ENCODE results near the gene EMC10.
A peak's percentile ranks its signal among the peaks of the same experiment; 100 is the strongest.
"Not testable (repeated sequence)": the region's sequence is repeated elsewhere in the genome, so short reads cannot be mapped to it uniquely, and the experiment has no call there.

EMC10 gene

DNA sequence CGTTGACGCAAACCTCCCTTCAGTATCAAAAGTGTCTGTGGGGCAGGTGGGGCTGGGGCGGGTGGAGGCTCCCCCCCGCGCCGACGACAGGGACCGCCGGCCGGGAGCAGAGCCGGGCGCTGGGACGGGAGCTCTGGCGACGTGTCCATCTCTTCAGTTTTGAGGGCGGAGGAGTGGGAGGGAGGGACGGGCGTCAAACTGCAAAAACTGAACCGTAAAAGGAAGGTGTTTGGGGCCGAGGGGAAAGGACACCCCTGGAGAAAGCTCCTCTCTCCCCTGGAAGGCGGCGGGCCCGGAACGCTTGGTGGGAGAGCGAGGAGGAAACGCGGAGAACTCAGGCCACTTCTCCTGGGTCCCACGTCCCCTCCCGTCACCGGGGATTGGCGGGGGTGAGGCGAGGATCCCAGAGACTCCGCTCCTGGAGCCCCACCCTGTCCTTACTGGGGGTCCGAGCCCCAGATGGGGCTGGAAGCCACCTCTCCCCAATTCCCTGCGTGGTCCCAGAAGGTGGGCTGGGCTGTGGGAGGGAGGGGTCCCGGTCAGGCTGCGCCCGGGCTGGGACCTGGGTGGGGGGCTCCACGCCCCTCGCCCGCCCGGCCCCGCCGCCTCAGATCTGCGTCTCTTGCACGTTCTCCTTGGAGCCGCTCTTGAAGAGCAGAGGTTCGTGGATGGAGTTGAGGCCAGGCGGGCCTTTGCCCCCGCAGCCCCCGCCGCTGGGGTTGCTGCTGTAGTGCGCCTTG is 40.8 kb downstream of the EMC10 start:
- no peak for DNase-seq

DNA sequence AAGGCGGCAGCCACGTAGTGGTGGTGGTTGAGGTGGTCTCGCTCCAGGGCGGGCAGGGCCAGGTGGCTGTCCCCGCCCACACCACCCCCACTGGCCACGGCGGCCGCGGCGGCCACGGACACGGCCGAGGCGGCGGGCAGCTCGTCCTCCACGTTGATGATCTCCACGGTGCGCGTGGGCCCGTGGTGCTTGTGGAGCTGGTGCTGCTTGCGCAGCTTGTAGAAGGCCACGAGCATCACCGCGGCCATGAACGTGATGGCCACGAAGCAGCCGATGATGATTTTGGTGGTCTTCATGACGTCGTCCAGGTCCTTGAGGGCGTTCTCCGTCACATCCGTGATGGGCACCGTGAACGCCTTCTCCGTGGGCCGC is 41.4 kb downstream of the EMC10 start:
- DNase-seq: no peak

DNA sequence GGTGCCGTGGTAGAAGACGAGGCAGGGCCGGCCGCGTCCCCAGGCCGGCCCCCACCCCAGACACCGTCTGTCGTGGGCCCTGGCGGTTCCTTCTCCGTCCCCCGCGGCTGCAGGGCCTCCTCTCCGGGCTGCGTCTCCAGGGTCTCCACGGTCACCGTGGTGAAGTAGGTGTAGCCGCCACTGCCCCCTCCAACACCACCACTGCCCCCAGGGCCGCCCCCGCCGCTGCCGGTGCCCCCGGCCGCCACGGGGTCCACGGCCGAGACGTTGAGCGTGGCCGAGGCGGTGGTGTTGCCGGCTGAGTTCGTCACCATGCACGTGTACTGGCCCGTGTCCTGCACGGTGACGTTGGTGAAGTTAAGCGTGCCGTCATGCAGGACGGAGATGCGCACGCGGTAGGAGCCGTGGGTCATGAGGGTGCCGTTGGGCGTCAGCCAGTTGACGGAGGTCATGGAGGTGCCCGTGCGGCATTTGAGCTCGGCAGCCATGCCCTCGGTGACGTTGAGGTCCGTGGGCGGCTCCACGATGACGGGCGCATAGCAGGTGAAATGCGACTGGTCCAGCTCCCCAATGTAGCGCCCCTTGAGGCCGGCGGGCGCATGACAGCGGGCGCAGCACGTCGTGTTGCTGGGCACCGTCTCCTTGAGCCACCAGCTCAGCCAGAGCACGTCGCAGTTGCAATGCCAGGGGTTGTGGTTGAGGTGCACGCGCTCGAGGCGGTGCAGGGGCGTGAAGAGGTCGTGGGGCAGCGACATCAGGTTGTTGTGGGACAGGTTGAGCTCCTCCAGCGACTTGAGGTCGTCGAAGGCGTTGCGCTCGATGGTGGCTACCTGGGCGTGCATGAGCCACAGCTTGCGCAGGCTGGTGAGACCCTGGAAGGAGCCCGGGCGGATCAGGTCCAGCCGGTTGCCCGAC is 42.0 kb downstream of the EMC10 start:
- no peak for DNase-seq

DNA sequence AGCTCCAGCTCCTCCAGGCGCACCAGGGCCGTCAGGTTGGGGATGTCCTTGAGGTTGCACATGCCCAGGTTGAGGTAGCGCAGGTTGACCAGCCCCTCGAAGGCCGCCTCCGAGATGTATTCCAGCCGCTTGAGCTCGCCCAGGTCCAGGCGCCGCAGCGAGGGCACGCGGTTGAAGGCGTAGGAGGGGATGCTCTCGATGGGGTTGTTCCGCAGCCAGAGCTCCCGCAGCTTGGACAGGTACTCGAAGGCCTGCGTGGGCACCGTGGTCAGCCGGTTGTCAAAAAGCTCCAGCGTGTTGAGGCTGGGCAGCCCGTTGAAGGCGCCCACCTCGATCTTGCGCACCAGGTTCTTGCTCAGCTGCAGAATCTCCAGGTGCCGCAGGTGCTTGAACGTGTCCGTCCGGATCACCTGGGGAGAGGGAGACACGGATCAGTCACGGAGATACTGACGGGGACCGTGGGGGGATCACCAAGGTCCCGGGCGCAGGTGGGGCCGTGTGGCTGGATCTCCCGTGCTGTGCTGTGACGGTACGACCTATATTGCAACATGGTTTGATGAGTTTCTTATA is 42.8 kb downstream of the EMC10 start:
- DNase-seq: no peak

DNA sequence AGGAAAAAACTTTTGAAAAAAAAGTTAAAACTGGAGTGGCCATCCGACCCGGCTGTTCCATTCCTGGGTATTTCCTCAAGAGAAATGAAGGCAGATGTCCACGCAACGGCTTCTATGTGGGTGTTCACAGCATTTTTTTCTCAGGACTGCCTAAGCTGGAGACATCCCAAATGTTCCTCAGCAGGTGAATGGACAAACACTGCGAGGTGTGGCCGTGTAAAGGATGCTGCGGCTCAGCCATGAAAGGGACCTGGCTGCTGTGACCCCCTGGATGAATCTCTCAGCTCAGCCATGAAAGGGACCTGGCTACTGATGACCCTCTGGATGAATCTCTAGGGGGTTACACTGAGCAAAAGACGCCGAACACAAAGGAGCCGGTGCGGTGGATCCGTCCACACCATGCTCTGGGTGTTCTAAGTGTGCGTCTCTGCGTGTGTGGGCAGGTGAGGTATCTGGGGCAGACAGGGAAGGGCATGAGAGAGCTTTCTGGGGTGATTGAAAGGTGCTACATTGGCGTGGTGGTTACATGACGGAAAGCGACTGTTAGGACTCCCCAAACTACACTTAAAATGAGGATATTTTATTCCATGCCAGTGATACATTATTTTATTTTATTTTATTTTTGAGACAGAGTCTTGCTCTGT is 44.6 kb downstream of the EMC10 start:
- DNase-seq: no peak

DNA sequence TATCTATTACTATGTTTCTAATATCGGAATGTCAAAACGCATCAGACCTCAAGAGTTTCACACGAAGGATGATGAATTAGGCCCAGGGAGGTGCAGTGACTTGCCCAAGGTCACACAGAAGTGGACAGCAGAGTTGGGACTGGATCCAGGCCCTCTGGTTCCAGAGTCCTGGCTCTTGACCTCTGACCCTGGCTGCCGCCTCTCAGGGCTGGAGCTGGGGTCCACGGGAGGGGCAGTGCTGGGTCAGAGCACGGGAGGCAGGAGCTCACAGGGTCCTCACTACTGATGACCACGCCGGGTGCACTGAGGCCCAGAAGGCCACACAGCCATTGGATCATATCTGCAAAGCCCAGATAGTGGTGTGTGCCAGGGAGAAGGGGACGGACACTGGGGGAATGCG is 46.6 kb downstream of the EMC10 start:
- DNase-seq: no peak

DNA sequence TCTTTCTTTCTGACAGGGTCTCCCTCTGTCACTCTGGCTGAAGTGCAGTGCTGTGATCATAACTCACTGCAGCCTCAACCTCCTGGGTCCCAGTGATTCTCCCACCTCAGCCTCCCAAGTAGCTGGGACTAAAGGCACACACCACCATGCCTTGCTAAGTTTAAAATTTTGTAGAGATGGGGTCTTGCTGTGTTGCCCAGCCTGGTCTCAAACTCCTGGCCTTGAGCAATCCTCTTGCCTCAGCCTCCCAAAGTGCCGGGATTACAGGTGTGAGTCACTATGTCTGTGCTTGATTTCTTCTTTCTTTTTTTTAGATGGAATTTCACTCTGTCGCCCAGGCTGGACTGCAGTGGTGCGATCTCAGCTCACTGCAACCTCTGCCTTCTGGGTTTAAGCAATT is 51.7 kb downstream of the EMC10 start:
- DNase-seq: not testable (repeated sequence)

DNA sequence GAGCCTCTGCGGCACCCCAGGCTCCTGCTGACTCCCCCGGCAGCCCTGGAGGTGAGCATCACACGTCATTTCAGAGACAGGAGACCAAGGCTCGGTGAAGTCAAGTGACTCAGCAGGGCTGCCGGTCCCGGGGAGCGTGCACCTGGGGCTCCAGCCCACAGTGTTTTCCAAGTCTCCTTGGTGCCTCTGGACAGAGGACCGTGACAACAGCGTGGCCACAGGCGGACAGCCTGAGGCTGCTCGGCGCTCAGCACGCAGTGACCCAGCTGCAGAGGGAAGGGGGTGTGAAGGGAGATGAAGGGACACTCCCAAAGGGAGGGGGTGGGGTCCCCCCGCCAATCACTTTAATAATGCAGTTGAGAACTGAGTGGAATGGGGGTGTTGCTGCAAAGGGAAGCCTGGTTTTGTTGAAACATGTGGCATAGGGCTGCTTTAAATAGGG is 54.9 kb downstream of the EMC10 start:
- no peak for DNase-seq

DNA sequence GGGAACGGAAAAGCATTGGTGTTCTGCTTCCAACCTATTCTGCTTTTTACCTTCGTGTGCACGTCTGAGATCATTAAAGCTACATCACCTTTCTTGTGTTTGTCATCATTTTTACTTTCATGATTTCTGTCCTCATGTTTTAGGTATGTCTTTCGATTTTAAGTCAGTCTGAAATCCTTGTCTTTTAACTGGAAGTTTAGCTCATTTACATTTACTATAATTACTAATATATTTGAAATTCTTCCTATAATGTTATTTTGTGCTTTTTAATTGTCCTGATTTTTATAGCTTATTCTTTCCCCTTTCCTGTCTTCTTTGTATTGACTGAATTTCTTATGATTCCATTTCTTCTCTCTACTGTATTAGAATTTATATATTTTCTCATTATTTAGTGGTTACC is 56.6 kb downstream of the EMC10 start:
- no peak for DNase-seq

DNA sequence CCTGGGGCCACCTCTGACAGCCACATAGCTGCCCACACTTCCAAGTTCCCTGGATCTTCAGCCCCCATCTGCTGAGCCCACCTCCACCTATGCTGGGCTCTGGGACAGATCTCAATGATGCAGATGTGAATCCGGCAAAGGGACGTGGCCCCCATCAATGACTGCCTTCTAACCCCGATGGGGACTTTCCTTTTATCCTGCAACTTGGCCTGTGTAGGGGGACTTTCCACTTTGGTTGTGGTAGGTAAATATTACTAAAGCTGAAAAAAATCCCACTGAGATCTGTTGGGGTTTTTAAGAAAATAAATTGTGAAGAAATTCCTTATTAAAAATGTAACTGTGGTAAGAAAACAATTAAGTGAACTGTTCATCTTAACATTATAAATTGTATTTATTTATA is 58.2 kb downstream of the EMC10 start:
- DNase-seq: no peak

DNA sequence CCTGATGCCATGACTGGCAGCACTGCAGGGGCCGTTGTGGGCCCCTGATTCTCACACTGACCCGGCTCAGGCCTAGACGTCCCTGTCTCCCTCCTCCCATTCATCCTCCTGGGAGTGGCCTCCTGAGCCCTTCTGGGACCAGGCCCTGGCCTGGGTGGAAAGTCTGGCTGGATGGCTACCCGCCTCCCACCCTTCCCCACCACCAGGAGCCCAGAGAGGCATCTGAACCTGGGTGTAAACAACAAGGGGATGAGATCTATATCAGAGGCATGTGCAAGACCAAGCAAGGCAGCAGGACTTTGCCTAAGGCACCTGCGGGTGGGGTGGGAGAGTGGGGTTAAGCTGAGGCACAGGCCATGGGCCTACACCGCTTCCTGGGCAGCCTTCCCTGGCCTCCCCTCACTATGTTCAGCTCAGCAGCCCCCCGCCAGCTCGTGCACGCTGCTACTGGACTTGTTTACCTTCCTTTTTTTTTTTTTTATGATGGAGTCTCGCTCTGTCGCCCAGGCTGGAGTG is 59.4 kb downstream of the EMC10 start:
- DNase-seq: no peak

DNA sequence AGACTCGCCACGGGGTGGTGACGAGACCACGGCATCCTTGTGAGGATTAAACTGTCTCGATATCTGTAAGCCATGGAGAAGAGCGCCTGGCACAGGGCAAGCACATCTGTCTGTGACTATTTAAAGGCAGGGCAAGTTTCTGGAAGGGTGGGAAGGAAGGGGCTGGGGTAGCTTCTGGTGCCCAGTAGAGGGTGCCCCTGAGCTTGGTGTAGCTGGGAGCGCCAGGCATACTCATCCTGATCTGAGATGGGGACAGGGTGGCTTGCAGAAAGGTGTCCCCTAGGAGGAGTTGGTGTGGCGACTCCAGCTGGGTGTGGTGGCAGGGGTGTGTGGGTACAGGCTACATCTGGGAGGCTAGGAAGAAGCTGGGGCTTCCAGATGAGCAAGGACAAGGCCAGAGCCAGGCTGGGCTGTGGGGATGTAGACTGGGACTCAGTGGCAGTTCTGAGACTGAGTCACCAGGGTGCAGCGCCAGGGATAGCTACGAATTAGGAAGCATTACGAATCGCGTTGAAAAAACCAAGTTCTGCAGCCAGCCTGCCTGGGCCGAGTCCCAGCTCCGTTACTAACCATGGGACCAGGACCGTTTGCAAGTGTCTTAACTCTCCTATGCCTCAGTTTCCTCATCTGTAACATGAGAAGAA is 60.5 kb downstream of the EMC10 start:
- DNase-seq: no peak

DNA sequence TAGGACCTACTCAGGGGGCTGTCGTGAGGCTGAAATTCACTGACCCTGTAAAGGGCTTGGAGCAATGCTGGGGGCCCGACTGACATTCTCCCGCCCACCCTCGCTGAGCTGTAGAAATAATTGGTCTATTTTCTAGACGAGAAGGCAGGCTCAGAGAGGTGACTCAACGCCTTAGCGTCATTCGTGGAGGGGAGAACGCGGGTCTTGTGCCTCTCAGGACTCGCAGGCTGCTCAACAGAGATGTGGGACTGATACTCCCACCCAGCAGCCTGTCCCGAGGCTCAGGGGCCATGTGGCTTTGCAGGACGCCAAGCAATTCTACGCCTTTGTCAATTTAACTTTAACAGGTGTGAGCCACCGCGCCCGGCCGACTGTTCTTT is 61.0 kb downstream of the EMC10 start:
- DNase-seq: no peak

DNA sequence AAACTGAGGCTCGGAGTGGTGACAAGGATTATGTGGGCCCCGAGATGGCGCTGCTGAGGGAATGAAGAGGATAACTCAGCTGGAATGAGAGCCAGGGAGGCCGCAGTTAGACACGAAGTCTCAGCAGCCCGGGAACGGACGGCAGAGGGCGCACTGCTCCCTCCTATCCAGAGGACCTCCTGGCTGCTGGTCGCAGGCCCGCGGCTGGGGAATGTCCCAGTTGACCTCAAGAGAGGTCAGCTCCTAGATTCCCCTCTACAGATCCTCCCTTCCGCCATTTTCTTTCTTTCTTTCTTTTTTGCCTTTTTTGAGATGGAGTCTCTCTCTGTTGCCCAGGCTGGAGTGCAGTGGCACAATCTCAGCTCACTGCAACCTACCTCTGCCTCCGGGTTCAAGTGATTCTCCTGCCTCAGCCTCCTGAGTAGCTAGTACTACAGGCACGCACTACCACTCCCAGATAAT is 61.5 kb downstream of the EMC10 start:
- DNase-seq: peak; percentile 35
